Cardiac septum (tissue), 1 donor: Measurements from ENCODE around the gene EPHA7. TPM values are rescaled to one million over a fixed set of nuclear protein-coding genes. Genes with fewer than 3 reads are reported as not detected.

Experiments used
- DNase-seq: peaks from one replicate; pipeline ENCODE4 v3.0.0-alpha.2; 2020; ENCODE audit warnings: low spot score
- intact Hi-C: fragments of 100-400 bp; cut with DNase I; formaldehyde crosslinking; loops from one replicate; pipeline ENCODE4 v1.14.0; 2022
- long read RNA-seq: library from polyadenylated mRNA; unstranded; transcript quantifications from one replicate; pipeline ENCODE4 v2.0.0, GENCODE V29; 2021
- total RNA-seq: library from RNA; stranded (reverse); fragmentation: NEBNext Ultra II Directional; extraction: Animal tissue kit (Norgen Biotek cat#: 25700); gene quantifications from one replicate; pipeline ENCODE4 v1.2.1, GENCODE V29; 2021
- donor health status: DM: no; HTN: no; CAD: no.

The EPHA7 gene
- total RNA-seq: 6.2 TPM
- long read RNA-seq, full-length matches to known transcripts: 1 of 8 reads
- long read RNA-seq, partial matches to known transcripts: 4 of 8 reads
- long read RNA-seq, other reads (novel, unspliced or antisense): 3 of 8 reads

- intact Hi-C loops: loop anchor here (10.0 kb wide), 1 partner anchor 385 kb away; no protein-coding TSS in a partner anchor
- peak; percentile 92 for DNase-seq
Observed at GRCh38 chr6:93419304-93420162, at the start of gene EPHA7. EPHA7 (minus strand) TSS chr6:93419559; CDS start chr6:93419341, 218 bp downstream.

GRCh38 chr6:93468291-93468690 lies 48.9 kb upstream of the EPHA7 start:
- intact Hi-C loops: no loop called here
- no peak for DNase-seq

GRCh38 chr6:93454533-93454932 lies 35.2 kb upstream of the EPHA7 start:
- intact Hi-C loops: no loop called here
- no peak for DNase-seq

GRCh38 chr6:93453956-93454355 lies 34.6 kb upstream of the EPHA7 start:
- no peak for DNase-seq
- intact Hi-C loops: no loop called here

GRCh38 chr6:93447874-93448273 lies 28.5 kb upstream of the EPHA7 start:
- DNase-seq: no peak
- intact Hi-C loops: no loop called here

- DNase-seq: no peak
- intact Hi-C loops: no loop called here
Observed at GRCh38 chr6:93437491-93437890, 18.1 kb upstream of the EPHA7 start.

GRCh38 chr6:93433592-93433991 lies 14.2 kb upstream of the EPHA7 start:
- DNase-seq: no peak
- intact Hi-C loops: no loop called here

- intact Hi-C loops: loop anchor here (10.0 kb wide), 1 partner anchor 390 kb away; no protein-coding TSS in a partner anchor
- DNase-seq: no peak
Observed at GRCh38 chr6:93424303-93425064, 5.1 kb upstream of the EPHA7 start.

GRCh38 chr6:93423542-93423941 lies 4.2 kb upstream of the EPHA7 start:
- intact Hi-C loops: loop anchor here (10.0 kb wide), 1 partner anchor 389 kb away; no protein-coding TSS in a partner anchor
- no peak for DNase-seq

GRCh38 chr6:93420163-93420795 lies 920 bp upstream of the EPHA7 start:
- intact Hi-C loops: loop anchor here (10.0 kb wide), 1 partner anchor 385 kb away; no protein-coding TSS in a partner anchor

GRCh38 chr6:93418408-93419303 lies 703 bp downstream of the EPHA7 start:
- intact Hi-C loops: no loop called here
- DNase-seq: no peak

More at GRCh38 chr6:93420163-93420795, 920 bp upstream of the EPHA7 start:
- DNase-seq: no peak

GRCh38 chr6:93418033-93418407 lies 1.3 kb downstream of the EPHA7 start:
- intact Hi-C loops: no loop called here
- DNase-seq: no peak

- DNase-seq: no peak
- intact Hi-C loops: no loop called here
Observed at GRCh38 chr6:93417421-93418013, 1.8 kb downstream of the EPHA7 start.

- intact Hi-C loops: no loop called here
- peak; percentile 78 for DNase-seq
Observed at GRCh38 chr6:93416571-93417420, 2.6 kb downstream of the EPHA7 start.

- DNase-seq: no peak
- intact Hi-C loops: no loop called here
Observed at GRCh38 chr6:93413190-93413589, 6.2 kb downstream of the EPHA7 start.

GRCh38 chr6:93412452-93412851 lies 6.9 kb downstream of the EPHA7 start:
- DNase-seq: no peak
- intact Hi-C loops: no loop called here

- DNase-seq: no peak
- intact Hi-C loops: no loop called here
Observed at GRCh38 chr6:93407186-93407585, 12.2 kb downstream of the EPHA7 start.

- intact Hi-C loops: no loop called here
- DNase-seq: no peak
Observed at GRCh38 chr6:93403390-93403789, 16.0 kb downstream of the EPHA7 start.
